ENCODE measurements around the gene RGS19.

The RGS19 gene

DNA sequence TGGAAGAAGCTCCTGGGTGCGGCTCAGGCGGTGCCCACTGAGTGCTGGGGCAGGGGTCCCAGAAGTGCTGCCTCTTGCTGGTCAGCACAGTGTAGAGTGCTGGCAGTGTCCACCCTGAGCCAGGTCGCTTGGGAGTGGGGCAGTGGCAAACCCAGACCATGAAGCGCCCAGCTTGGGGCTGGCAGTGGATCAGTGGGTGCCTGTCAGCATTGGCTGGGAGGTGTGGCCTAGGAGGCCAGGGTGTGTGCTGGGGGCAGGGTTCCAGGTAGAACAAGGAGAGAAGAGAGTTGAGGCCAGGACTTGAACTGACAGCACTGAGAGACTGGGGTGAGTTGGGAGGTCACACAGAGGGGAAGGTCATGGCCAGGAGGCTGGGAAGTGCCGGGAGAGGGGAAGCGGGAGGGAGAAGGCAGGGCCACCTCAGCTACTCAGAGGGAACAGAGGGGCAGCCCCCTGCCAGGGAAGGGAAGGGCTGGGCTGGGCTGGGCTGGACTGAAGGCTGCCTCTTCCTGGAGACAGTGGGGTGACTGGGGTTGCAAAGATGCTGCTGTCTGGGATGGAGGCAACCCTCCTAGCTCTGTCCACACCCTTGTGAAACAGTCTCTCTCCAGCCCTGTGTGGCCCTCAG is 12.2 kb downstream of the RGS19 start:
- TF ChIP-seq, protein P1, sequence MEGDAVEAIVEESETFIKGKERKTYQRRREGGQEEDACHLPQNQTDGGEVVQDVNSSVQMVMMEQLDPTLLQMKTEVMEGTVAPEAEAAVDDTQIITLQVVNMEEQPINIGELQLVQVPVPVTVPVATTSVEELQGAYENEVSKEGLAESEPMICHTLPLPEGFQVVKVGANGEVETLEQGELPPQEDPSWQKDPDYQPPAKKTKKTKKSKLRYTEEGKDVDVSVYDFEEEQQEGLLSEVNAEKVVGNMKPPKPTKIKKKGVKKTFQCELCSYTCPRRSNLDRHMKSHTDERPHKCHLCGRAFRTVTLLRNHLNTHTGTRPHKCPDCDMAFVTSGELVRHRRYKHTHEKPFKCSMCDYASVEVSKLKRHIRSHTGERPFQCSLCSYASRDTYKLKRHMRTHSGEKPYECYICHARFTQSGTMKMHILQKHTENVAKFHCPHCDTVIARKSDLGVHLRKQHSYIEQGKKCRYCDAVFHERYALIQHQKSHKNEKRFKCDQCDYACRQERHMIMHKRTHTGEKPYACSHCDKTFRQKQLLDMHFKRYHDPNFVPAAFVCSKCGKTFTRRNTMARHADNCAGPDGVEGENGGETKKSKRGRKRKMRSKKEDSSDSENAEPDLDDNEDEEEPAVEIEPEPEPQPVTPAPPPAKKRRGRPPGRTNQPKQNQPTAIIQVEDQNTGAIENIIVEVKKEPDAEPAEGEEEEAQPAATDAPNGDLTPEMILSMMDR (conservative IDR thresholded peaks at IDR 0.05) = no peak

DNA sequence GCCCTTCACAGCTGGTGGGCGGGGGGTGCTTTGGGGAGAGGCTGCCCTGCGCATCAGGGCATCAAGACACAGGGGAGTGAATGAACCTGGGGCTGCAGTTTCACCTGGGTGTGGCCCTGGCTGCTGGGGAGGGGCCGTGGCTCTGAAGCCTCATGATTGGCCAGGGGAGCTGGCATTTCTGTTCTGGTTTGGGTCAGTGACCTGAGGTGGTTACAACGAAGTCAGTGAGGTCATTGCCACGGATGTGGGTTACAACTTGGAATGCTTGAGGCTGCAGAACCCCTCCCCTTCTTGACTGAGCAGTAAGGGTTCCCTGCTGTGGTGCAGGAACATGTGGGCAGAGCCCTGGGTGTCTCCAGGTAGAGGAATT is 13.4 kb downstream of the RGS19 start:
- TF ChIP-seq, protein P1 (conservative IDR thresholded peaks at IDR 0.05) = no peak
- H3K27ac ChIP-seq = no peak overlapping the region

More for the DNA sequence above, 12.2 kb downstream of the RGS19 start:
- H3K27ac ChIP-seq = no peak overlapping the region

DNA sequence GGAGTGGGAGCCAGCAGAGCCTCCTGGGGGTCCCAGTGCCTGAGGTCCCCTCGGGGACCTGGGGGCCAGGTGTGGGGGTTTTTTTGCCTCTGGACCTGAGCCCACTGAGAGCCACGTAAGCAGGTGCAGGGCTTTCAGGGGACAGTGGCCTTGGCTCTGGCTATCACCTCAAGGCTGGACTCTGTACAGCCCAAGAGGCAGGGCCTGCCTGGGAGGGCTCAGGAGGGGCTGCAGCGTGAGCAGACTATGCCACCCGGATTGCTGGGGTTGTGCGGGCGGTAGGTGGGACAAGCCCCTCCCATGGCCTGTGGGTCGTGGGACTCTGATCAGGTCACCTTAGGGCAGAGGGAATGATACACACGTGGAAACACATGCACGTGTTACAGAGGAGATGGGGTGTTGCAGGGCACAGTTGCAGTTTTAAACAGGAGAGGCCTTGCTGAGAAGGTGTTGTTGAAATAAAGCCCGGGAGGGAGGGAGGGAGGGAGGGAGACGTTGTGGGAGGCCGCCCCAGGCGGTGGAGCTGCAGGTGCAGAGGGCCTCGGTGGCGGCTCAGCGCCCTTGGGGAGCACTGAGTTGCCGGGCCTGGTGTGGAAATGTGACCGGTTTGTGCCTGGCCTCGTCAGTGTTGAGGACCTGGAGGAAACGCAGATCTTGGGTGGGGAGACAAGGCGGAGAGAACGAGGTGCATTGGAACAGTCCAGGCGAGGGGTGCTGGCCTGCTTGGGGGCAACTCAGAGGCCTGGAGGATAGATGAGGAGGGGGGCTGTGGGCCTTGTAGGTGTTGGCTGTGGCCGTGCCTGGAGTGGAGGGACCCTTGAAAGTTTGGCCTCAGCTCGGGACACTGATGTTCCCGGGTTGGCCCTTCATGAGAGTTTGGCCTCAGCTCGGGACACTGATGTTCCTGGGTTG is 14.0 kb downstream of the RGS19 start:
- TF ChIP-seq, protein P1 (conservative IDR thresholded peaks at IDR 0.05) = no peak
- H3K27ac ChIP-seq = no peak overlapping the region

DNA sequence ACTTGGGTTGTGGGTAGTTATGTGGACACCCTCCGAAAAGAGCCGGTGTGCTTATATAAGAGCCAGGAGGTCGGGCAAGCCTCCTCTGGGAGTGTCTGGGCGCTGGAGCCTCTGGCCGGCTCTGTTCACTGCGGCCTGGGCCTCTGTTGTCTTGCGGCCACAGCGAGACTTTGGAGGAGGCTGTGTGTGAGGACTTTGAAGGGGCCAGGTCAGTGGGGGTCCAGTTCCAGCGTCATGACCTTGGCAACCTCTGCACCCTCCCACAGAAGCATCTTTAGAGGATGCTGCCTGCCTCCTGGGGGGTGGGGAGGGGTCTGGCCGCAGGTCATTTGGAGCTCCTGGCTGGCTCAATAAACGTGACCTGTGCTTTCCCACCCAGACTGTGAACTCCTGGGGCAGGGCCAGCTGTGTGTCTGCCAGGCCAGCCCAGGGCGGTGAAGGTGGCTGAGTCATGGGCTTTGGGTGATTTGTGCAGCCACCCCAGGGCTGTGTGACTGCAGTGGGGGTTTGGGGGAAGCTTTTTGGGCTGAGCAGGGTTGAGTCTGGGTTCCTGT is 15.1 kb downstream of the RGS19 start:
- TF ChIP-seq, protein P1 (conservative IDR thresholded peaks at IDR 0.05) = no peak
- peak overlapping the region; percentile 87; the same call in 1 of the 2 replicates for H3K27ac ChIP-seq

DNA sequence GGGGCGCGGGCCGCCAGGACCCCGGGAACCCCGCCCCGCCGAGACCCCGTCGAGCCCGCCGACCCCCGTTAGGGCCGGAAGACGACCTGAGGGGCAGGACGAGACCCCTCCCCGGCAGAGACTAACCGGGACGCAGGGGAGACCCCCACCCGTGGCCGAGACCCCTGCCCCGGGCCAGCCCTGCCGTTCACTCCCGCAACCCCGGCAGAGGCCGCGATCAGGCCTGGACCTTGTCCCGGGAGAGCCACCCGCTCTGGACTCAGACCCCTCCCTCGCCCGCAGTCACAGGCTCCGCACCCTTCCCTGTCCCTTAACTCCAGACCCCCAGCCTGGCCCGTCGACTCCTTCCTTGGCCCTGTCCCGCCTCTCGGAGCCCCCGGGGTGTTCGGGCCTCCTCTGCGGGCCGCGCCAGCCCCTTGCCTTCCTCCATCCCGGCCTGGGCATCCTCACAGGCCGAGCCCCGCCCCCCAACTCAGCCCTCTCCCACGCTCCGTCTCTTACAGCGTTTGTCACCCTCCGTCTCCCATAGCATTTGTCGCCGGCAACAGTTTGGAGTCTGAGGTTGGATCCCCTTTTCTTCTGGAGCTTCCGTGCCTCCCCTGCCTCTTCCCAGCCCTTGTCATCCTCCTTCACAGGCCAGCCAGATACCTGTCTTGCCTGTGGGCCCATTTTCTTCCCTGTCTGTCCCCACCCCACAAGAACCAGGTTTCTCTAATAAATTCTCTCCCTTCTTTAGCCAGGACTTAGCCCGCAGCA is 15.8 kb downstream of the RGS19 start:
- peak overlapping the region; percentile 87 for H3K27ac ChIP-seq
- TF ChIP-seq, protein P1 (conservative IDR thresholded peaks at IDR 0.05) = no peak

DNA sequence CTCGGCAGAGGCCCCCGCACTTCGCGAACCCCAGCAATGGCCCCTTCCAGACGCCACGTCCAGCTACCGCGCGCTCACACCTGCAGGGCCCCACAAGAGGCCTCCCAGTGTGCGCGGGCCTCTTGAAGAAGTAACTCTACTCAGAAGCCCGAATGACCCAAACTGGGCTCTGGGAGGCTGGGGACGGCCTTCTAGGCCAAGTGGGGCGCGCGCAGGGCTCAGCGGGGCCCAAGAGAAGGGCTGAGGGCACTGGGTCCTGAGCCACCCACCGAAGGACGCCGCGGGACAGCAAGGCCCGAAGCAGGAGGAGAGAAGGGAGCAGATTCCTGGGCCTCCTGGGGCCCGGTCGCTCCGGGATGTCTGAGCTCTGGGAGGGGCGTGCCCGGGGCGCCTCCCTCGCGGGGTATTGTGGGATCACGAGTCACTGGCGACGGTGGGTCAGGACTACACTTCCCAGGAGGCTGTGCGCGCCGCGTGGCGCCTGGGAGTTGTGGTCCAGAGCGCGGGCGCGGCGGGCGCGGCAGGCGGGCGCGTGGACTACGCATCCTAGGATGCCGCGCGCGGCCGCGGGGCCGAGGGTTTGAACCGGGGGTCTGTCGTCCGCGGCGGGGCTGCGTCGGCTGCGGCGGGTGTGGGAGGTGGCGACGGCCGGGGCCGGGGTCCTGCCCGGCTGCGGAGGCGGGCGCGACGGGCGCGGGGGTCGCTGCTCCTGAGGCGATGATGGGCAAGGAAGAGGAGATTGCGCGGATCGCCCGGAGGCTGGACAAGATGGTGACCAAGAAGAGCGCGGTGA is 16.5 kb downstream of the RGS19 start, which contains the start of gene TCEA2:
TSS of gene TCEA2 (plus strand) at position 603 of the 793 bp plus-strand sequence. CDS start at position 718, 115 bp downstream.
- TF ChIP-seq, protein P1 (conservative IDR thresholded peaks at IDR 0.05) = no peak
- H3K27ac ChIP-seq = peak within 1 kb of the TSS; percentile 87

Data from VCaP (cell line).